CD4-positive, alpha-beta memory T cell (primary cell): ENCODE data around the gene WNK1. TPM values are rescaled to one million over a fixed set of nuclear protein-coding genes. Genes with fewer than 3 reads are reported as not detected.
"Not testable (repeated sequence)": the region's sequence is repeated elsewhere in the genome, so short reads cannot be mapped to it uniquely, and the experiment has no call there.

Source experiments
- CTCF ChIA-PET: fragments of 350-600 bp; sonication (Branson Sonifier 250); formaldehyde crosslinking; loops from one replicate; lab custom pipeline; 2021; ENCODE audit warnings: inconsistent platforms; ENCODE audit not compliant: partially characterized antibody; lab: Charles Lee
- POLR2A ChIA-PET: fragments of 350-600 bp; sonication (Branson Sonifier 250); formaldehyde crosslinking; loops from one replicate; lab custom pipeline; 2021; ENCODE audit not compliant: partially characterized antibody; lab: Charles Lee
- DNase-seq, 5 donors: peaks; one replicate each; pipeline versions ENCODE4 v3.0.0 to v3.0.0-alpha.2; 2020 to 2022; ENCODE audit warnings: mixed read lengths in 1 of 5
- H3K27ac ChIP-seq: one replicate; pipeline ENCODE4 v1.7.0; 2013; ENCODE audit warnings: low read depth, low read length
- H3K27me3 ChIP-seq: 2 replicates; pipeline ENCODE4 v1.7.0; 2013; ENCODE audit warnings: mild to moderate bottlenecking, low read length, moderate library complexity; ENCODE audit not compliant: insufficient read depth
- H3K36me3 ChIP-seq: 2 replicates; pipeline ENCODE4 v1.7.0; 2013; ENCODE audit warnings: mild to moderate bottlenecking, low read length, moderate library complexity; ENCODE audit not compliant: insufficient read depth
- H3K4me1 ChIP-seq: 2 replicates; pipeline ENCODE4 v1.7.0; 2013; ENCODE audit warnings: mild to moderate bottlenecking, low read length, moderate library complexity; ENCODE audit not compliant: insufficient read depth
- H3K4me3 ChIP-seq, 2 donors: one replicate each; pipeline ENCODE4 v1.7.0; 2013; ENCODE audit warnings: low read length in 2 of 2, mild to moderate bottlenecking in 1 of 2
- H3K9me3 ChIP-seq, 2 donors: one replicate each; pipeline ENCODE4 v1.7.0; 2013; ENCODE audit warnings: low read length in 2 of 2, control low read depth in 1 of 2; ENCODE audit not compliant: control insufficient read depth in 1 of 2
- H3K27ac Mint-ChIP-seq, 7 donors: one replicate each; pipeline ENCODE4 v1.8.0; 2020 to 2021; ENCODE audit warnings: mixed read lengths in 7 of 7, mild to moderate bottlenecking in 6 of 7, inconsistent platforms in 3 of 7, moderate library complexity in 3 of 7
- H3K27me3 Mint-ChIP-seq, 2 donors: one replicate each; pipeline ENCODE4 v1.8.0; 2020 to 2021; ENCODE audit warnings: mixed read lengths in 2 of 2
- H3K36me3 Mint-ChIP-seq, 2 donors: one replicate each; pipeline ENCODE4 v1.8.0; 2020 to 2021; ENCODE audit warnings: mixed read lengths in 2 of 2, inconsistent platforms in 1 of 2, mild to moderate bottlenecking in 1 of 2
- H3K4me1 Mint-ChIP-seq, 4 donors: one replicate each; pipeline ENCODE4 v1.8.0; 2020 to 2021; ENCODE audit warnings: mixed read lengths in 4 of 4, mild to moderate bottlenecking in 1 of 4
- H3K4me3 Mint-ChIP-seq, 8 donors: one replicate each; pipeline ENCODE4 v1.8.0; 2020 to 2021; ENCODE audit warnings: mixed read lengths in 8 of 8, mild to moderate bottlenecking in 7 of 8, moderate library complexity in 6 of 8, inconsistent platforms in 3 of 8
- H3K9me3 Mint-ChIP-seq, 8 donors: one replicate each; pipeline ENCODE4 v1.8.0; 2020 to 2021; ENCODE audit warnings: mixed read lengths in 8 of 8, mild to moderate bottlenecking in 5 of 8, inconsistent platforms in 3 of 8, moderate library complexity in 1 of 8
- intact Hi-C: fragments of 100-400 bp; cut with micrococcal nuclease; formaldehyde crosslinking; loops from one replicate; pipeline ENCODE4 v1.15.1; 2023
- polyA plus RNA-seq, 2 donors: library from polyadenylated mRNA; unstranded; fragments of 300-500 nt; fragmentation: Illumina TruSeq; gene quantifications; one replicate each; pipeline ENCODE4 v1.2.3, GENCODE V29; 2021
- total RNA-seq, 2 experiments: library from RNA; stranded (reverse); gene quantifications; one replicate each; pipeline ENCODE4 v1.2.3, GENCODE V29; 2021

WNK1 gene
- total RNA-seq, result 100 to 1,000 TPM; 192 to 194 TPM
- polyA plus RNA-seq, result 10 to 100 TPM in 1 of 2 donors, 1 to 10 TPM in 1; 4.5 to 49.5 TPM

GRCh38 chr12:751999-752694 is at the start of gene WNK1:
TSS of gene WNK1 (plus strand) at chr12:752579. CDS start at chr12:753566, 987 bp downstream.
- POLR2A ChIA-PET, result interaction anchor here (0.7 to 6.4 kb wide), 48 partner anchors 8 to 851 kb away, joined by 3 to 138 read pairs (median 9); partner anchors contain the start of genes ERC1, NINJ2 and RAD52
- CTCF ChIA-PET, result interaction anchor here (0.6 to 6.3 kb wide), 41 partner anchors 9 to 341 kb away, joined by 3 to 112 read pairs (median 10); partner anchors contain the start of gene NINJ2
- Mint-ChIP-seq H3K27ac (peak within 1 kb of the TSS; percentile 80 to 98 (median 93)), H3K9me3 (no peaks in the 10 kb centered on the region), H3K27me3 (no peaks in the 10 kb centered on the region), H3K4me3 (peak within 1 kb of the TSS; percentile 86 to 98 (median 94)), H3K4me1 (peaks cover 8 to 21% (median 19%) of the 10 kb centered on the region in 4 donors), H3K36me3 (peaks cover 0 to 18% of the 10 kb centered on the region in 2 donors)
- Histone ChIP-seq H3K9me3 (no peaks in the 10 kb centered on the region), H3K36me3 (no peaks in the 10 kb centered on the region), H3K27me3 (no peaks in the 10 kb centered on the region), H3K27ac (peak within 1 kb of the TSS; percentile 89), H3K4me1 (peaks cover 40% of the 10 kb centered on the region), H3K4me3 (peak within 1 kb of the TSS; percentile 90 to 96)
- DNase-seq, result peak; percentile 96 to 98 (median 96)
- intact Hi-C loops, result loop anchor here (1.0 to 5.0 kb wide), 12 partner anchors 23 to 939 kb away; partner anchors contain the start of genes ADIPOR2, CCDC77, FBXL14 and RAD52

GRCh38 chr12:704516-705242 is 47.7 kb upstream of the WNK1 start:
- Mint-ChIP-seq H3K36me3 (no peaks in the 10 kb centered on the region), H3K4me3 (no peak overlapping the region), H3K9me3 (peaks cover 0 to 3% (median 0%) of the 10 kb centered on the region in 8 donors), H3K27ac (no peak overlapping the region), H3K27me3 (no peaks in the 10 kb centered on the region), H3K4me1 (peaks cover 0 to 4% (median 3%) of the 10 kb centered on the region in 4 donors)
- no peaks in the 10 kb centered on the region for H3K9me3 ChIP-seq
- intact Hi-C loops, result no loop called here
- ChIA-PET CTCF (no interaction called here), POLR2A (no interaction called here)
- DNase-seq, result no peak
- no peaks in the 10 kb centered on the region for H3K4me1 ChIP-seq
- H3K27me3 ChIP-seq, result no peaks in the 10 kb centered on the region
- no peak overlapping the region for H3K27ac ChIP-seq
- H3K4me3 ChIP-seq, result no peak overlapping the region
- no peaks in the 10 kb centered on the region for H3K36me3 ChIP-seq

GRCh38 chr12:708084-708483 is 44.3 kb upstream of the WNK1 start:
- H3K27ac ChIP-seq, H3K4me1 ChIP-seq, H3K4me3 ChIP-seq, CTCF ChIA-PET, H3K9me3 ChIP-seq, POLR2A ChIA-PET, H3K36me3 Mint-ChIP-seq, H3K27me3 ChIP-seq, H3K27ac Mint-ChIP-seq, H3K4me3 Mint-ChIP-seq, H3K9me3 Mint-ChIP-seq, intact Hi-C loops, H3K27me3 Mint-ChIP-seq, H3K4me1 Mint-ChIP-seq, H3K36me3 ChIP-seq, DNase-seq: not testable (repeated sequence)

GRCh38 chr12:709455-710020 is 42.8 kb upstream of the WNK1 start:
- no peaks in the 10 kb centered on the region for H3K36me3 Mint-ChIP-seq
- no peaks in the 10 kb centered on the region for H3K9me3 Mint-ChIP-seq
- ChIA-PET CTCF (interaction anchor here (1.3 to 1.6 kb wide), 2 partner anchors 12 to 42 kb away, joined by 3 to 6 read pairs; partner anchors contain the start of gene WNK1), POLR2A (no interaction called here)
- no peak overlapping the region for H3K27ac Mint-ChIP-seq
- Histone ChIP-seq H3K9me3 (no peaks in the 10 kb centered on the region), H3K27ac (no peak overlapping the region), H3K4me3 (no peak overlapping the region), H3K4me1 (no peaks in the 10 kb centered on the region), H3K36me3 (no peaks in the 10 kb centered on the region), H3K27me3 (no peaks in the 10 kb centered on the region)
- H3K4me3 Mint-ChIP-seq, result no peak overlapping the region
- intact Hi-C loops, result no loop called here
- H3K27me3 Mint-ChIP-seq, result no peaks in the 10 kb centered on the region
- H3K4me1 Mint-ChIP-seq, result peaks cover 0 to 10% (median 1%) of the 10 kb centered on the region in 4 donors
- DNase-seq, result no peak

GRCh38 chr12:712172-712863 is 40.1 kb upstream of the WNK1 start:
- intact Hi-C loops, result no loop called here

GRCh38 chr12:713281-713875 is 39.0 kb upstream of the WNK1 start:
- Histone ChIP-seq H3K36me3 (no peaks in the 10 kb centered on the region), H3K9me3 (no peaks in the 10 kb centered on the region), H3K4me1 (no peaks in the 10 kb centered on the region), H3K27ac (no peak overlapping the region), H3K4me3 (no peak overlapping the region), H3K27me3 (no peaks in the 10 kb centered on the region)
- Mint-ChIP-seq H3K27ac (peak overlapping the region in 1 of 7 donors; percentile 62), H3K4me3 (no peak overlapping the region), H3K9me3 (no peaks in the 10 kb centered on the region), H3K27me3 (peaks cover 0 to 3% of the 10 kb centered on the region in 2 donors), H3K4me1 (peaks cover 2 to 15% (median 4%) of the 10 kb centered on the region in 4 donors), H3K36me3 (no peaks in the 10 kb centered on the region)
- CTCF ChIA-PET, result interaction anchor here (0.7 to 1.5 kb wide), 2 partner anchors 16 to 48 kb away, joined by 3 to 5 read pairs; no protein-coding TSS in a partner anchor
- POLR2A ChIA-PET, result no interaction called here
- intact Hi-C loops, result no loop called here
- DNase-seq, result no peak

More at GRCh38 chr12:712172-712863, 40.1 kb upstream of the WNK1 start:
- Mint-ChIP-seq H3K4me1 (peaks cover 2 to 15% (median 4%) of the 10 kb centered on the region in 4 donors), H3K27ac (no peak overlapping the region), H3K9me3 (no peaks in the 10 kb centered on the region), H3K27me3 (peaks cover 0 to 3% of the 10 kb centered on the region in 2 donors), H3K36me3 (no peaks in the 10 kb centered on the region), H3K4me3 (no peak overlapping the region)
- POLR2A ChIA-PET, result interaction anchor here (0.7 kb wide), 1 partner anchor 527 kb away, joined by 3 read pairs; no protein-coding TSS in a partner anchor
- no peak for DNase-seq
- no peaks in the 10 kb centered on the region for H3K27me3 ChIP-seq
- no peaks in the 10 kb centered on the region for H3K9me3 ChIP-seq
- no peaks in the 10 kb centered on the region for H3K4me1 ChIP-seq
- no peak overlapping the region for H3K4me3 ChIP-seq
- CTCF ChIA-PET, result interaction anchor here (0.7 to 1.5 kb wide), 2 partner anchors 17 to 47 kb away, joined by 3 to 5 read pairs; no protein-coding TSS in a partner anchor
- no peak overlapping the region for H3K27ac ChIP-seq
- no peaks in the 10 kb centered on the region for H3K36me3 ChIP-seq
